Endodermal cell (in vitro differentiated cells): ENCODE measurements around the gene METTL16. TPM values are rescaled to one million over a fixed set of nuclear protein-coding genes. Genes with fewer than 3 reads are reported as not detected.
"Not testable (repeated sequence)": the region's sequence is repeated elsewhere in the genome, so short reads cannot be mapped to it uniquely, and the experiment has no call there.

ENCODE experiments used
- DNase-seq: peaks from one replicate; pipeline ENCODE4 v3.0.0-alpha.2; 2017
- H3K27ac ChIP-seq: 2 replicates; pipeline ENCODE4 v1.5.1; 2013; ENCODE audit warnings: mild to moderate bottlenecking, low read depth, low read length, moderate library complexity
- H3K27me3 ChIP-seq: 2 replicates; pipeline ENCODE4 v1.6.1; 2013; ENCODE audit warnings: mild to moderate bottlenecking, low read length, moderate library complexity; ENCODE audit not compliant: insufficient read depth, control insufficient read depth, poor library complexity, severe bottlenecking
- H3K36me3 ChIP-seq: 2 replicates; pipeline ENCODE4 v1.7.0; 2013; ENCODE audit warnings: mild to moderate bottlenecking, low read length, moderate library complexity; ENCODE audit not compliant: control insufficient read depth, insufficient read depth
- H3K4me1 ChIP-seq: one replicate; pipeline ENCODE4 v1.7.0; 2013; ENCODE audit warnings: low read length; ENCODE audit not compliant: control insufficient read depth, insufficient read depth
- H3K4me3 ChIP-seq: 2 replicates; pipeline ENCODE4 v1.5.1; 2013; ENCODE audit warnings: mild to moderate bottlenecking, low read length, moderate library complexity
- H3K9ac ChIP-seq: 2 replicates; pipeline ENCODE4 v1.6.1; 2013; ENCODE audit warnings: mild to moderate bottlenecking, low read length, moderate library complexity; ENCODE audit not compliant: poor library complexity, severe bottlenecking; ENCODE audit errors: extremely low read depth
- H3K9me3 ChIP-seq: 2 replicates; pipeline ENCODE4 v1.6.1; 2013; ENCODE audit warnings: mild to moderate bottlenecking, low read length, moderate library complexity; ENCODE audit not compliant: control insufficient read depth
- H3K27ac Mint-ChIP-seq: 2 replicates; pipeline ENCODE4 v1.8.0; 2020; ENCODE audit warnings: mixed read lengths
- H3K27me3 Mint-ChIP-seq: 2 replicates; pipeline ENCODE4 v1.8.0; 2021; ENCODE audit warnings: mild to moderate bottlenecking, mixed read lengths; ENCODE audit not compliant: insufficient read depth
- H3K36me3 Mint-ChIP-seq: 2 replicates; pipeline ENCODE4 v1.8.0; 2020; ENCODE audit warnings: low read depth, mixed read lengths
- H3K4me1 Mint-ChIP-seq: 2 replicates; pipeline ENCODE4 v1.8.0; 2020; ENCODE audit warnings: mixed read lengths
- H3K4me3 Mint-ChIP-seq: 2 replicates; pipeline ENCODE4 v1.8.0; 2020; ENCODE audit warnings: mild to moderate bottlenecking, moderate library complexity, mixed read lengths
- H3K9me3 Mint-ChIP-seq: 2 replicates; pipeline ENCODE4 v1.8.0; 2020; ENCODE audit warnings: mild to moderate bottlenecking, mixed read lengths
- CTCF ChIP-seq: fragments of 200-600 bp; sonication (generic); conservative IDR thresholded peaks from 2 replicates; pipeline ENCODE4 v1.5.0; 2021; ENCODE audit warnings: antibody characterized with exemption, mild to moderate bottlenecking
- WGBS, 2 experiments: methylation state at CpG; one replicate each; pipeline versions ENCODE4 v1.1.5 to v1.1.7; 2013; ENCODE audit warnings: missing lambda C conversion rate in 2 of 2, mixed read lengths in 1 of 2; ENCODE audit not compliant: insufficient coverage in 1 of 2, insufficient read length in 1 of 2; 5-methylcytosine and 5-hydroxymethylcytosine counted together
- total RNA-seq, 2 donors: library from RNA; stranded (reverse); fragmentation: NEBNext Ultra II Directional in 1 of 2; extraction: Animal tissue kit (Norgen Biotek cat#: 25700) in 1 of 2; gene quantifications; 2 replicates in 1 of 2; 3 replicates in 1 of 2; pipeline ENCODE4 v1.2.1, GENCODE V29; 2021

METTL16 gene
- total RNA-seq, 2 donors from 2014 or later, result 51.5 to 59.6 TPM

GRCh38 chr17:2542056-2542455, 30.4 kb upstream of the METTL16 start:
- H3K4me1 Mint-ChIP-seq, result peaks cover 5% of the 10 kb centered on the region
- H3K27me3 ChIP-seq, result no peaks in the 10 kb centered on the region
- H3K9ac ChIP-seq, result no peak overlapping the region
- no peaks in the 10 kb centered on the region for H3K9me3 Mint-ChIP-seq
- H3K4me3 ChIP-seq, result no peak overlapping the region
- H3K36me3 ChIP-seq, result no peaks in the 10 kb centered on the region
- no peaks in the 10 kb centered on the region for H3K27me3 Mint-ChIP-seq
- no peaks in the 10 kb centered on the region for H3K4me1 ChIP-seq
- H3K36me3 Mint-ChIP-seq, result no peaks in the 10 kb centered on the region
- no peaks in the 10 kb centered on the region for H3K9me3 ChIP-seq
- H3K27ac ChIP-seq, result no peak overlapping the region
- 96 to 97% methylated on average over 4 of the region's 4 CpGs for WGBS, 2 experiments
- H3K27ac Mint-ChIP-seq, result no peak overlapping the region
- H3K4me3 Mint-ChIP-seq, result no peak overlapping the region
- no peak for TF ChIP-seq CTCF
- no peak for DNase-seq

GRCh38 chr17:2537579-2537978, 25.9 kb upstream of the METTL16 start:
- H3K9me3 Mint-ChIP-seq, H3K36me3 Mint-ChIP-seq: not testable (repeated sequence)

GRCh38 chr17:2532146-2532720, 20.5 kb upstream of the METTL16 start:
- DNase-seq, result peak; percentile 35
- peaks cover 1% of the 10 kb centered on the region for H3K9me3 Mint-ChIP-seq
- WGBS, 2 experiments, result 94 to 95% methylated on average over 25 to 37 of the region's 37 CpGs

More at GRCh38 chr17:2537579-2537978, 25.9 kb upstream of the METTL16 start:
- 88 to 96% methylated on average over 1 to 5 of the region's 5 CpGs for WGBS, 2 experiments
- H3K4me3 Mint-ChIP-seq, H3K4me1 Mint-ChIP-seq, H3K27ac Mint-ChIP-seq, H3K27ac ChIP-seq, H3K4me3 ChIP-seq, H3K9me3 ChIP-seq, DNase-seq, H3K4me1 ChIP-seq, H3K27me3 ChIP-seq, H3K27me3 Mint-ChIP-seq, H3K36me3 ChIP-seq, H3K9ac ChIP-seq: not testable (repeated sequence)

GRCh38 chr17:2531243-2531954, 19.7 kb upstream of the METTL16 start:
- H3K4me1 Mint-ChIP-seq, H3K9ac ChIP-seq, H3K27me3 ChIP-seq, DNase-seq, H3K4me3 ChIP-seq, H3K27me3 Mint-ChIP-seq, H3K9me3 Mint-ChIP-seq, H3K9me3 ChIP-seq, H3K4me1 ChIP-seq, H3K4me3 Mint-ChIP-seq, H3K27ac Mint-ChIP-seq, H3K27ac ChIP-seq, H3K36me3 Mint-ChIP-seq, H3K36me3 ChIP-seq: not testable (repeated sequence)
- 89 to 95% methylated on average over 3 to 9 of the region's 9 CpGs for WGBS, 2 experiments

More at GRCh38 chr17:2532146-2532720, 20.5 kb upstream of the METTL16 start:
- Histone ChIP-seq H3K27me3 (no peaks in the 10 kb centered on the region), H3K4me3 (no peak overlapping the region), H3K4me1 (no peaks in the 10 kb centered on the region), H3K9me3 (no peaks in the 10 kb centered on the region), H3K27ac (no peak overlapping the region), H3K36me3 (no peaks in the 10 kb centered on the region), H3K9ac (no peak overlapping the region)
- H3K27me3 Mint-ChIP-seq, result peaks cover 3% of the 10 kb centered on the region
- H3K4me3 Mint-ChIP-seq, result no peak overlapping the region
- H3K27ac Mint-ChIP-seq, result no peak overlapping the region
- H3K4me1 Mint-ChIP-seq, result no peaks in the 10 kb centered on the region
- H3K36me3 Mint-ChIP-seq, result no peaks in the 10 kb centered on the region
- TF ChIP-seq CTCF, result no peak

GRCh38 chr17:2521775-2522410, 10.2 kb upstream of the METTL16 start:
- H3K9ac ChIP-seq, H3K27me3 Mint-ChIP-seq, H3K4me3 Mint-ChIP-seq, H3K4me1 ChIP-seq, H3K27me3 ChIP-seq, H3K36me3 Mint-ChIP-seq, H3K9me3 ChIP-seq, H3K4me1 Mint-ChIP-seq, H3K27ac Mint-ChIP-seq, H3K36me3 ChIP-seq, H3K9me3 Mint-ChIP-seq, H3K27ac ChIP-seq, H3K4me3 ChIP-seq: not testable (repeated sequence)
- WGBS, 2 experiments, result 92 to 93% methylated on average over 12 to 15 of the region's 15 CpGs
- peak; percentile 29 for DNase-seq
